B cell (primary cell): ENCODE data around the gene AGRN. TPM values are rescaled to one million over a fixed set of nuclear protein-coding genes. Genes with fewer than 3 reads are reported as not detected.

Experiments used
- ATAC-seq: fragments of 200-7000 bp; cut with Tn5 transposase; one replicate; pipeline ENCODE4 v1.10.0; 2021; ENCODE audit warnings: low read depth, mild to moderate bottlenecking, moderate number of reproducible peaks, moderate library complexity
- CTCF ChIA-PET: fragments of 350-600 bp; sonication (Branson Sonifier 250); formaldehyde crosslinking; loops from one replicate; lab custom pipeline; 2021; ENCODE audit warnings: antibody characterized with exemption, inconsistent platforms; lab: Charles Lee
- POLR2A ChIA-PET: fragments of 350-600 bp; sonication (Branson Sonifier 250); formaldehyde crosslinking; loops from one replicate; lab custom pipeline; 2021; ENCODE audit warnings: antibody characterized with exemption; lab: Charles Lee
- DNase-seq: peaks from one replicate; pipeline ENCODE4 v3.0.0; 2013
- H2AFZ ChIP-seq: 2 replicates; pipeline ENCODE4 v1.6.1; 2012; ENCODE audit warnings: mild to moderate bottlenecking, low read depth, low read length; ENCODE audit not compliant: insufficient read depth, poor library complexity, severe bottlenecking
- H3K27ac ChIP-seq, 2 donors: 1 replicate in 1 of 2; 2 replicates in 1 of 2; pipeline ENCODE4 v1.5.1; 2012 to 2013; ENCODE audit warnings: low read length in 2 of 2, mild to moderate bottlenecking in 2 of 2, moderate library complexity in 1 of 2
- H3K27me3 ChIP-seq, 4 experiments: fragments of 200-600 bp in 1 of 4; sonication (generic) in 1 of 4; replicated peaks in 1 of 4; 1 replicate in 2 of 4; 2 replicates in 2 of 4; pipeline versions ENCODE4 v1.6.1 to v1.7.0; 2013 to 2016; ENCODE audit warnings: low read length in 3 of 4, mild to moderate bottlenecking in 2 of 4, mixed read lengths in 1 of 4, moderate library complexity in 1 of 4; ENCODE audit not compliant: insufficient read depth in 4 of 4, control insufficient read depth in 3 of 4; ENCODE audit errors: control extremely low read depth in 1 of 4
- H3K36me3 ChIP-seq, 2 experiments: replicated peaks in 1 of 2; 1 replicate in 1 of 2; 2 replicates in 1 of 2; pipeline versions ENCODE4 v1.6.1 to v1.7.1; 2013; ENCODE audit warnings: low read length in 1 of 2; ENCODE audit not compliant: insufficient read depth in 2 of 2, control insufficient read depth in 1 of 2; ENCODE audit errors: control extremely low read depth in 1 of 2, extremely low read depth in 1 of 2
- H3K4me1 ChIP-seq, 2 donors: fragments of 200-600 bp in 1 of 2; sonication (generic) in 1 of 2; 1 replicate in 1 of 2; 2 replicates in 1 of 2; pipeline versions ENCODE4 v1.5.1 to v1.6.1; 2013 to 2017; ENCODE audit warnings: low read length in 2 of 2; ENCODE audit not compliant: control insufficient read depth in 2 of 2, insufficient read depth in 2 of 2
- H3K4me2 ChIP-seq: replicated peaks from 2 replicates; pipeline ENCODE3; 2012; ENCODE audit warnings: mild to moderate bottlenecking, low read depth, low read length; ENCODE audit not compliant: poor library complexity, severe bottlenecking
- H3K4me3 ChIP-seq, 5 experiments: fragments of 200-600 bp in 1 of 5; sonication (generic) in 1 of 5; 1 replicate in 3 of 5; 2 replicates in 2 of 5; pipeline versions ENCODE4 v1.5.1 to v1.7.0; 2011 to 2016; ENCODE audit warnings: low read length in 4 of 5, mild to moderate bottlenecking in 4 of 5, low read depth in 2 of 5, control low read depth in 1 of 5, moderate library complexity in 1 of 5; ENCODE audit not compliant: insufficient read depth in 1 of 5; ENCODE audit errors: control extremely low read depth in 1 of 5, extremely low read depth in 1 of 5
- H3K79me2 ChIP-seq: fragments of 200-600 bp; sonication (generic); one replicate; pipeline ENCODE4 v1.6.0; 2016; ENCODE audit warnings: low read length; ENCODE audit not compliant: control insufficient read depth, insufficient read depth
- H3K9ac ChIP-seq: fragments of 200-600 bp; sonication (generic); 2 replicates; pipeline ENCODE4 v1.6.1; 2017; ENCODE audit warnings: mild to moderate bottlenecking, low read length, moderate library complexity
- H3K9me3 ChIP-seq, 3 donors: one replicate each; pipeline versions ENCODE4 v1.6.1 to v1.7.1; 2013; ENCODE audit warnings: low read length in 2 of 3; ENCODE audit not compliant: control insufficient read depth in 2 of 3, insufficient read depth in 1 of 3; ENCODE audit errors: control extremely low read depth in 1 of 3
- H4K20me1 ChIP-seq: 2 replicates; pipeline ENCODE4 v1.6.0; 2012; ENCODE audit warnings: mild to moderate bottlenecking, low read length; ENCODE audit not compliant: insufficient read depth, control insufficient read depth, poor library complexity, severe bottlenecking
- H3K27ac Mint-ChIP-seq: one replicate; pipeline ENCODE4 v1.8.0; 2021; ENCODE audit warnings: mixed read lengths
- H3K27me3 Mint-ChIP-seq: one replicate; pipeline ENCODE4 v1.8.0; 2021; ENCODE audit warnings: mixed read lengths
- H3K4me1 Mint-ChIP-seq: one replicate; pipeline ENCODE4 v1.8.0; 2021; ENCODE audit warnings: mixed read lengths
- H3K4me3 Mint-ChIP-seq: one replicate; pipeline ENCODE4 v1.8.0; 2021; ENCODE audit warnings: mixed read lengths
- H3K9me3 Mint-ChIP-seq: one replicate; pipeline ENCODE4 v1.8.0; 2022; ENCODE audit warnings: mixed read lengths; ENCODE audit not compliant: insufficient read depth
- EZH2 ChIP-seq: IDR thresholded peaks from 2 replicates; pipeline ENCODE4 v1.6.1; 2012; ENCODE audit warnings: borderline replicate concordance, low read depth, mild to moderate bottlenecking, moderate library complexity, low read length; ENCODE audit not compliant: insufficient read depth, poor library complexity, severe bottlenecking
- WGBS: methylation state at CpG from one replicate; pipeline ENCODE4 v1.1.5; 2013; ENCODE audit warnings: missing lambda C conversion rate; ENCODE audit not compliant: insufficient coverage; 5-methylcytosine and 5-hydroxymethylcytosine counted together
- intact Hi-C: fragments of 100-400 bp; cut with micrococcal nuclease; formaldehyde crosslinking; loops from one replicate; pipeline ENCODE4 v1.10.0; 2022
- polyA plus RNA-seq: library from polyadenylated mRNA; depleted of rRNA; stranded (reverse); fragments of >200 nt; gene quantifications from 2 replicates; pipeline ENCODE4 v1.2.3, GENCODE V29; 2012
- total RNA-seq, 2 donors: library from RNA; stranded (reverse); fragments of 120-200 nt in 1 of 2; gene quantifications; 1 replicate in 1 of 2; 2 replicates in 1 of 2; pipeline versions ENCODE4 v1.2.3 to v1.2.4, GENCODE V29; 2013 to 2022
- TF ChIP-seq, protein P1 (sequence below): fragments of 200-600 bp; IDR thresholded peaks from one replicate; pipeline ENCODE4 v1.8.0; 2022; ENCODE audit warnings: antibody characterized with exemption, mild to moderate bottlenecking

Gene AGRN
- total and polyA plus RNA-seq, 2 donors (not counting 1 experiment from before 2014, with no cell fraction given) = 7.3 to 31.3 TPM

DNA sequence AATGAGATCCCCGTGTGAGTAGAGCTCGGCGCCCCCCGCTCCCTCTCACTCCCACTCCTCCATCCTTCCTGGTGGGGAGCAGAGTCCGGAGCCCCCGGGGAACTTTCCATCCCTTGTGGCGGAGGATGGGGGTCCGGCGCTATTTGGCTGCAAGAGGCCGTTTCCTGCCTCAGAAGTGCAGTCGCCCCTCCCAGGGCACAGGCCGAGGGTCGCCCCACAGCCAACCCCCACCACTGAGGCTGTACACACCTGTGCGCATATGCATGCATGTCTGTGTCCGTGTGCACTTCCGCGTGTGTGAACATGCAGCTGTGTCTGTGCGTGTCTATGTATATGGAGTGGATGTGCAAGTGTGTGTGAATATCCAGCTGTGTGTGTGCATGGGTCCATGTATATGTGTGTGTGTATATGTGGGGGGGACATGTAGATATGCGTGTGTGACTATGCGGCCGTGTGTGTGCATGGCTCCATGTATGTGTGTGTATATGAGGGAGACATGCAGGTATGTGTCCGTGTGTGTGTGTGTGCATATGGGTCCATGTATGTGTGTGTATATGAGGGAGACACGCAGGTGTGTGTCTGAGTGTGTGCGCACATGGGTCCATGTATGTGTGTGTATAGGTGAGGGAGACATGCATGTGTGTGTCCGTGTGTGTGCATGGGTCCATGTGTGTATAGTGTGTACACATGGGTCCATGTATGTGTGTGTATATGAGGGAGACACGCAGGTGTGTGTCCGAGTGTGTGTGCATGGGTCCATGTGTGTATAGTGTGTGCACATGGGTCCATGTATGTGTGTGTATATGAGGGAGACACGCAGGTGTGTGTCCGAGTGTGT is 32.3 kb downstream of the AGRN start:
- Histone ChIP-seq H3K4me3 (no peak overlapping the region), H2AFZ (no peak overlapping the region), H3K9me3 (no peaks in the 10 kb centered on the region), H3K27ac (no peak overlapping the region), H3K79me2 (no peaks in the 10 kb centered on the region), H4K20me1 (no peaks in the 10 kb centered on the region), H3K36me3 (no peaks in the 10 kb centered on the region), H3K9ac (no peak overlapping the region), H3K27me3 (peaks cover 0 to 4% (median 0%) of the 10 kb centered on the region in 4 experiments), H3K4me2 (no peak overlapping the region), H3K4me1 (no peaks in the 10 kb centered on the region)
- H3K27ac Mint-ChIP-seq = no peak overlapping the region
- TF ChIP-seq, protein P1, sequence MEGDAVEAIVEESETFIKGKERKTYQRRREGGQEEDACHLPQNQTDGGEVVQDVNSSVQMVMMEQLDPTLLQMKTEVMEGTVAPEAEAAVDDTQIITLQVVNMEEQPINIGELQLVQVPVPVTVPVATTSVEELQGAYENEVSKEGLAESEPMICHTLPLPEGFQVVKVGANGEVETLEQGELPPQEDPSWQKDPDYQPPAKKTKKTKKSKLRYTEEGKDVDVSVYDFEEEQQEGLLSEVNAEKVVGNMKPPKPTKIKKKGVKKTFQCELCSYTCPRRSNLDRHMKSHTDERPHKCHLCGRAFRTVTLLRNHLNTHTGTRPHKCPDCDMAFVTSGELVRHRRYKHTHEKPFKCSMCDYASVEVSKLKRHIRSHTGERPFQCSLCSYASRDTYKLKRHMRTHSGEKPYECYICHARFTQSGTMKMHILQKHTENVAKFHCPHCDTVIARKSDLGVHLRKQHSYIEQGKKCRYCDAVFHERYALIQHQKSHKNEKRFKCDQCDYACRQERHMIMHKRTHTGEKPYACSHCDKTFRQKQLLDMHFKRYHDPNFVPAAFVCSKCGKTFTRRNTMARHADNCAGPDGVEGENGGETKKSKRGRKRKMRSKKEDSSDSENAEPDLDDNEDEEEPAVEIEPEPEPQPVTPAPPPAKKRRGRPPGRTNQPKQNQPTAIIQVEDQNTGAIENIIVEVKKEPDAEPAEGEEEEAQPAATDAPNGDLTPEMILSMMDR = no peak
- no peak for TF ChIP-seq EZH2
- peaks cover 4% of the 10 kb centered on the region for H3K4me1 Mint-ChIP-seq
- 96% methylated on average over 29 of the region's 29 CpGs for WGBS
- H3K9me3 Mint-ChIP-seq = no peaks in the 10 kb centered on the region
- intact Hi-C loops = no loop called here
- ATAC-seq = no peak
- no peak for DNase-seq
- H3K27me3 Mint-ChIP-seq = no peaks in the 10 kb centered on the region
- ChIA-PET CTCF (no interaction called here), POLR2A (no interaction called here)
- H3K4me3 Mint-ChIP-seq = no peak overlapping the region

DNA sequence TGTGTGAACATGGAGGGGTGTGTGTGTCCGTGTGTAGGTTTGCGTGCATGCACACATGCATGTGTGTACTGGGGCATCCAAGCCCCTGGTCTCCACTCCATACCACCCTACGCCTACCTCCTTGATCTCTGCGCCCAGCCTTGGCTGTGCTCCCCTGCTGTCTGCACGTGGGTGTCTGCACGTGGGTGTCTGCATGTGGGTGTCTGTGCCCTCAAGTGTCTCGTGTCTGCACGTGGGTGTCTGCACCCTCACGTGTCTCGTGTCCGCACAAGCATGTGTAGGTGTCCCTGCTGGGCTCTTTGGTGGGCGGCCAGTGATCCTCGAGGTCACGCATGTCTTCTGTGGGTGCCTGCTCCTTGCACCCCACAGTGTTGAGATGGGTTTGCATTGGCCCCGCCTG is 33.1 kb downstream of the AGRN start:
- ChIA-PET CTCF (no interaction called here), POLR2A (no interaction called here)
- no peak for ATAC-seq
- no peak overlapping the region for H3K4me3 Mint-ChIP-seq
- intact Hi-C loops = no loop called here
- H3K9ac ChIP-seq = no peak overlapping the region
- H3K4me2 ChIP-seq = no peak overlapping the region
- DNase-seq = no peak
- H3K4me1 ChIP-seq = peaks cover 0 to under 1% of the 10 kb centered on the region in 2 donors
- peaks cover 4% of the 10 kb centered on the region for H3K4me1 Mint-ChIP-seq
- no peaks in the 10 kb centered on the region for H3K79me2 ChIP-seq
- H2AFZ ChIP-seq = no peak overlapping the region
- H3K27ac ChIP-seq = no peak overlapping the region
- H3K27me3 ChIP-seq = peaks cover 0 to 6% (median 0%) of the 10 kb centered on the region in 4 experiments
- no peaks in the 10 kb centered on the region for H3K9me3 Mint-ChIP-seq
- 81% methylated on average over 12 of the region's 15 CpGs for WGBS
- no peak overlapping the region for H3K27ac Mint-ChIP-seq
- H3K9me3 ChIP-seq = no peaks in the 10 kb centered on the region
- H3K27me3 Mint-ChIP-seq = peaks cover 2% of the 10 kb centered on the region
- no peaks in the 10 kb centered on the region for H3K36me3 ChIP-seq
- no peaks in the 10 kb centered on the region for H4K20me1 ChIP-seq
- H3K4me3 ChIP-seq = no peak overlapping the region
- TF ChIP-seq EZH2 = no peak
- TF ChIP-seq, protein P1 = no peak
